H1 (cell line): ENCODE results near the gene VRK3.

Experiments used
- EP300 ChIP-seq, 2 experiments: IDR thresholded peaks; 1 replicate in 1 of 2; 2 replicates in 1 of 2; pipeline ENCODE4 v1.6.1; 2011 to 2012; ENCODE audit warnings: low read depth in 2 of 2, low read length in 2 of 2, mild to moderate bottlenecking in 2 of 2, borderline replicate concordance in 1 of 2, inconsistent platforms in 1 of 2, moderate library complexity in 1 of 2
- EZH2 ChIP-seq: fragments of 200-600 bp; sonication (generic); IDR thresholded peaks from 2 replicates; pipeline ENCODE4 v1.7.1; 2012; ENCODE audit warnings: low read depth, mild to moderate bottlenecking, moderate library complexity, low read length, inconsistent platforms; ENCODE audit not compliant: severe bottlenecking
- POLR2A ChIP-seq, 2 experiments: IDR thresholded peaks; 1 replicate in 1 of 2; 2 replicates in 1 of 2; pipeline ENCODE4 v1.6.1; 2011; ENCODE audit warnings: low read depth in 2 of 2, low read length in 2 of 2, mild to moderate bottlenecking in 2 of 2; ENCODE audit errors: control extremely low read depth in 1 of 2
- RBBP5 ChIP-seq: IDR thresholded peaks from 2 replicates; pipeline ENCODE4 v1.7.1; 2012; ENCODE audit warnings: low read depth, mild to moderate bottlenecking, inconsistent platforms, low read length, moderate library complexity, borderline replicate concordance
- TF ChIP-seq, protein P1 (sequence below), 3 experiments: IDR thresholded peaks; 1 replicate in 2 of 3; 2 replicates in 1 of 3; pipeline versions ENCODE4 v1.5.1 to v1.6.1; 2011; ENCODE audit warnings: low read length in 3 of 3, mild to moderate bottlenecking in 3 of 3, inconsistent platforms in 2 of 3, low read depth in 1 of 3, moderate library complexity in 1 of 3; ENCODE audit not compliant: insufficient read depth in 1 of 3; ENCODE audit errors: control extremely low read depth in 1 of 3

GRCh38 chr19:50030937-50031336, 5.8 kb upstream of the VRK3 start:
- TF ChIP-seq, protein P1, sequence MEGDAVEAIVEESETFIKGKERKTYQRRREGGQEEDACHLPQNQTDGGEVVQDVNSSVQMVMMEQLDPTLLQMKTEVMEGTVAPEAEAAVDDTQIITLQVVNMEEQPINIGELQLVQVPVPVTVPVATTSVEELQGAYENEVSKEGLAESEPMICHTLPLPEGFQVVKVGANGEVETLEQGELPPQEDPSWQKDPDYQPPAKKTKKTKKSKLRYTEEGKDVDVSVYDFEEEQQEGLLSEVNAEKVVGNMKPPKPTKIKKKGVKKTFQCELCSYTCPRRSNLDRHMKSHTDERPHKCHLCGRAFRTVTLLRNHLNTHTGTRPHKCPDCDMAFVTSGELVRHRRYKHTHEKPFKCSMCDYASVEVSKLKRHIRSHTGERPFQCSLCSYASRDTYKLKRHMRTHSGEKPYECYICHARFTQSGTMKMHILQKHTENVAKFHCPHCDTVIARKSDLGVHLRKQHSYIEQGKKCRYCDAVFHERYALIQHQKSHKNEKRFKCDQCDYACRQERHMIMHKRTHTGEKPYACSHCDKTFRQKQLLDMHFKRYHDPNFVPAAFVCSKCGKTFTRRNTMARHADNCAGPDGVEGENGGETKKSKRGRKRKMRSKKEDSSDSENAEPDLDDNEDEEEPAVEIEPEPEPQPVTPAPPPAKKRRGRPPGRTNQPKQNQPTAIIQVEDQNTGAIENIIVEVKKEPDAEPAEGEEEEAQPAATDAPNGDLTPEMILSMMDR (IDR thresholded peaks at IDR 0.05; ENCODE audit: control extremely low read depth in 1 of 3, insufficient read depth in 1 of 3, low read depth in 1 of 3, low read length in 3 of 3), result no peak
- no peak for TF ChIP-seq POLR2A (IDR thresholded peaks at IDR 0.05; ENCODE audit: control extremely low read depth in 1 of 2, low read depth in 2 of 2, low read length in 2 of 2)
- TF ChIP-seq EP300 (IDR thresholded peaks at IDR 0.05; ENCODE audit: borderline replicate concordance in 1 of 2, low read depth in 2 of 2, low read length in 2 of 2), result no peak
- no peak for TF ChIP-seq EZH2
- TF ChIP-seq RBBP5, result no peak
